ENCODE results near the gene EMX1.

The EMX1 gene

DNA sequence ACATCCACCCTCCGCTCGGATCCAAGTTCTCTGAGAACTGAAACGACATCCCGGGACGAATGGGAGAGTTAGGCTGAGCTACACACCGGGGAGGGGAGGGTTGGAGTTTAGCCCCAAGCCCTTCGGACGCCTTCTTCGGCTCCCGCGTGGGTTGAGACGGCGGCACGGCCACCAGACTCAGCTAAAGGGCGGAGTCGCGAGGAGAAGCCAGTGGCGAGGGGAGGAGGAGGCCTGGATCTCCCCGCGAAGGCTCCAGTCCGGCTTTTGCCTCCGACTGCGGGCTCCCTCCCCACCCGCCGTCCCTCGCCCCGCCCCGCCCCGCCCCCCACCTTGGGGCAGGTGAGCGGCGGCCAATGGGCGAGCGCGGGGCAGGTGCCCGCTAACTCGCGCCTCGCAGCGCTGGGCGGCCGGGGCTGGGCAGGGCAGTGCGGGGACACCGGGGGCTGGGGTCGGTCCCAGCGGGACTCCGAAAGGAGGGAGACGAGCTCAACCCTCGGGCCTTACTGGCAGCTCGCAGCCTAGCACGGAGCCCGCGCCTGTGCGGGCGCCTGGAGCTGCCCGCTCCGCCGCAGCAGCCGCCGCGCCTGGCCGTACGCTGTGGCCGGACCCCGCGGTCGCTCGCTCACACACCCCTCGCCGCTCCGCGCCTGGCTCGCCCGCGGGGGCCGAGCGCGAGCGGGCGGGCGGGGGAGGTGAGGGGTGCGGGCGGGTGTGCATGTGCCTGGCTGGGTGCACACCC is at the start of gene EMX1:
TSS of gene EMX1 (plus strand) at position 382 of the 739 bp plus-strand sequence. CDS start at position 716, 334 bp downstream.
- peak; percentile 52 for DNase-seq (ENCODE audit: low spot score)

DNA sequence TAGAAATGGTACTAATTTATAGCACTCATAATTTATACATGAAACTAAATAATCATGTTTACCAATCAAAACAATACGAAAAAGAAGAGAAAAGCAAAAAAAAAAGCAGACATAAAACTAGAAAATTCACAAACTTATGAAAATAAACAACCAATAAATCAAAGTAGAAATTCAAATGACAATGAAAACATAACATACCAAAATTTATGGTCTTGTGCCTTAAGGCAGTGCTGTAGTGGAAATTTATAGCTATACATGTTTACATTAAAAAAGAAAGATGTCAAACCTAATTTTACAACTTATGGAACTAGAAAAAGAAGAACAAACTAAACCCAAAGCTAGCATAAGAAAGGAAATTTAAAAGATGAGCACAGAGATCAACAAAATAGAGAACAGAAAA is 46.3 kb upstream of the EMX1 start:
- DNase-seq (ENCODE audit: low spot score) = no peak

DNA sequence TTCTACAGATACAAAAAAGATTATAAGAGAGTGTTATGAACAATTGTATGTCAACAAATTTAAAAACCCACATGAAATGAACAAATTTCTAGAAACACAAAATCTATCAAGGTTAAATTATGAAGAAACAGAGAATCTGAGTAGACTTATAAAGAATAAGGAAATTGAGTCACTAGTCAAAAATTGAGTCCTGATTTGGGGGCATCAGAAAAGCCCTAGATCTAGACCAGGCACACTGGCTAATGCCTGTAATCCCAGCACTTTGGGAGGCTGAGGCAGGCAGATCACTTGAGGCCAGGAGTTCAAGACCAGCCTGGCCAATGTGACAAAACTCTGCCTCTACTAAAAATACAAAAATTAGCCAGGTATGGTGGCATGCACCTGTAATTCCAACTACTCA is 45.4 kb upstream of the EMX1 start:
- DNase-seq (ENCODE audit: low spot score) = no peak

DNA sequence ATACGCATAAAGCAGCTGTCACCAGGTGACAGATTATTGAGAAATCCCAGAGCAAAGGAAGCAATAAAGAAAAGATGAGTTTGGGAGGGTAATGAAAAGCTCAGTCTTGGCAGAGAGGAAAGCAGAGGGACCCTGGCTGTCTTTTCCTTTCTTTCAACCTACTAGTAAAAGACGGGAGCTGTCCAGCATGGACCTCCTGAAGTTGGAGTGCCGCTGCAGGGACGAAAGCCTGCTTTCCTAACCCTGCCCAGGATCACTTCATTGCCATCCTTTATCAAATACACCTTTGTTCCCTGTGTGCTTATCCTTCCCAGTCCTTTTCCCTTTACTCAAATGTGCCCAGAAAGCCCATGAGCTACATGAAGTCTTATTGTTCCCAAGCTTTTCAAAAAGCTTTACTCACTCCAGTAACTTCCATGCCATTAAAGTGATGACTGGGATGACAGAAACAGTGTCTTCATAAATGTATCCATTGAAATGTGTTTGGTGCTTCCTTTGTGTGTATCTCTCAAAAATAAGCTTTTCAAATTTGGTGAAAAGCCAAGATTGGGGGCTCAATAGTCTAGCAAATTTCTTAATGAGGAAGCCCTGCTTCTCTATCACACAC is 33.9 kb upstream of the EMX1 start:
- DNase-seq (ENCODE audit: low spot score) = peak; percentile 65

DNA sequence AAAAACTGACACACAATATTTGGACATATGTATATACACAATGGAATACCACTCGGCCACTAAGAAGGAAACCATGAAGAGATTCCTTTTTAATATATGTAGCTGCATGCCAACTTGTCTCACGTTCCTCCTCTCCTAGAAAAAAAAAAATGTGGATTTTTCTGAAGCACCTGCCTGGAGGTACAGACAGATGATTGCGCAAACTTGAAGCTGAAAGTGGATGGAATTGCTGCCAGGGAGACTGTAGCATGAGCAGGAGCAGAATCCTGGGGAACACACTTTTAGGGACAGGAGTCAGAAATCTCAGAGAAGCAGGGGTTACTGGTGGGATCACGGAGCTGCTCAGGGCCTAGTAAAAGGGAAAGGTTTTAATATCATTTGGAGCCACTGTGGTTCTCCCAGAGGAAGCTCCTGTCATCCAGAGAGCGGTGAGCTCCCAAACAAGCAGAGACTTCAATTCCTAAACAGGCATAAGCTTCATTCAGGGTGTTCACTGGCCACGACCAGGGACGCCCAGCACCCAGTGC is 30.8 kb upstream of the EMX1 start:
- no peak for DNase-seq (ENCODE audit: low spot score)

DNA sequence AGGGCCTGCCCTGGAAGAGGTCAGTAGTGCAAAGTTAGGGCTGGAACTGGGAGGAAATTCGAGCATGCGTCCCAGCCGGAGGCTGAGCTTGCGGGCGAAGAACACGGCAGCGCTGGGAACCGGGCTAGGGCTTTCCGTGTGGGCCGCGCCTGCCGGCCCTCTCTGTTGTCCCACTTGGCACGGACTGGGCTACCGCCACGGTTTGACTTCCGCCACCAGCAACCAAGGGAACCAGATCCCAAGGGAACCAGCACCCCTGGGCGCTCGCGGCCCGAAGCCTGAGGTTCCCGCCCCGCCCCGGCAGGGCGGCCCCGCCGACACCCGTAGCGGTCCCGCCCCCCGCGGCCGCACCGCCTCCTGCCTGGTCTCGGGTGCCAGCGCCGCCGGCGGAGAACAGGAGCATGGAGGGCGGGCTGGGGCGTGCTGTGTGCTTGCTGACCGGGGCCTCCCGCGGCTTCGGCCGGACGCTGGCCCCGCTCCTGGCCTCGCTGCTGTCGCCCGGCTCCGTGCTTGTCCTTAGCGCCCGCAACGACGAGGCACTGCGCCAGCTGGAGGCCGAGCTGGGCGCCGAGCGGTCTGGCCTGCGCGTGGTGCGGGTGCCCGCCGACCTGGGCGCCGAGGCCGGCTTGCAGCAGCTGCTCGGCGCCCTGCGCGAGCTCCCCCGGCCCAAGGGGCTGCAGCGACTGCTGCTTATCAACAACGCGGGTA is 30.1 kb upstream of the EMX1 start, which contains the start of gene SPR:
TSS of gene SPR (plus strand) at position 377 of the 708 bp plus-strand sequence. CDS start at position 402, 25 bp downstream.
- DNase-seq (ENCODE audit: low spot score) = peak; percentile 90

DNA sequence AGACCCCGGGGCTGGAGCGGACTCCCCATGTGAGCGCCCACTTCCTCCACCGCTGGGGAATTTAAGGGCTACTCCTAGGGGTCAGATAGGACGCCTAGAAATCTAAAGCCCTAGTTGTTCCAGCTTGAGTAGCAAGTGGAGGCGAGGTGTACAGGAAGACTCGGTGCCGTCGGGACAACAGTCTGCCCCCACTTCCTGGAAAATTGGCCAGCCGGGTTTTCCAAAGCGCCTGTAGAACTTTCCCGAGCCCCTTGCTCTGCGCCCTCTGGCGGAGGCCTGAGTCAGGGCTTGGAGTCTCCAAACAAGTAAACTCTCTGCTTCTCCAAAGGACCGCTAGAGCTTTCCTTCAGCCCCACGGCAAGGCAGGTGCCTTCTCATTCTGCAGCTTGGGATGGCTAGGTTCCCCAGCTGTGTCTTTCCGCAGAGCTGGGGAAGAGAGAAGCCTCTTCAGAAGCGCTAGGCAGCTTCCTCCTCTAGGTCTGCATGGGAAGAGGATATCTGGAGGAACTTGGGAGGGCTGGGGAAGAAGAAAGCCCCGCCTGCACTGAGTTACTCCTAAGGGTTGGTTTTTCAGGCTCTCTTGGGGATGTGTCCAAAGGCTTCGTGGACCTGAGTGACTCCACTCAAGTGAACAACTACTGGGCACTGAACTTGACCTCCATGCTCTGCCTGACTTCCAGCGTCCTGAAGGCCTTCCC is 29.4 kb upstream of the EMX1 start:
- DNase-seq (ENCODE audit: low spot score) = peak; percentile 92

DNA sequence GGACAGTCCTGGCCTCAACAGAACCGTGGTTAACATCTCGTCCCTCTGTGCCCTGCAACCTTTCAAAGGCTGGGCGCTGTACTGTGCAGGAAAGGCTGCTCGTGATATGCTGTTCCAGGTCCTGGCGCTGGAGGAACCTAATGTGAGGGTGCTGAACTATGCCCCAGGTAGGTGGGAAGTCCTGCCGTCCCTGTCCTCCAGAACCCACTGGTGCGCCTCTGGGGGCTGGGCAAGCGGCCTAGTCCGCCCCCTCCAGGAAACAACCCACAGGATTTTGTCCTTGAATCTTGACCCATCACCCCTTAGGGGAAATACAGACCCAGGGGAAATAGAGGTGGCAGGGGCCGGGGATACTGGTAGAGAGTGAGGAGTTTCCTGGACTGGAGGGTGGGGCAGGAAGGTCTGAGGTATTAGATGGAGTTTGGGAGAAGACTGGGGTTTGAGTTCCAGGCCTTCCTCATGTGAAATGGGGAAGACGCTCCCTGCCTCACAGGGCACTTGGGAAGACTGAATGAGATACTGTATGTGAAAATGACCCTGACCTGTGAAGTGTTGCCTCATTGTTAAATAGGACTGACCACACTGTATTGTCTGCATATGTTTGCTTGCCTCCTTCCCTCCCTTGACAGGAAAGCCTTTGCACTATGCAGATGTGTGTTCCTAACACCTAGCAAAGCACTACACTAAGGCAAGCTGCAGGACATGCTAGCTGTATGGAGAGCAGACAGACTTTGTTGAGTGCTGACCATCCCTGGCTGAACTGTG is 28.7 kb upstream of the EMX1 start:
- no peak for DNase-seq (ENCODE audit: low spot score)

DNA sequence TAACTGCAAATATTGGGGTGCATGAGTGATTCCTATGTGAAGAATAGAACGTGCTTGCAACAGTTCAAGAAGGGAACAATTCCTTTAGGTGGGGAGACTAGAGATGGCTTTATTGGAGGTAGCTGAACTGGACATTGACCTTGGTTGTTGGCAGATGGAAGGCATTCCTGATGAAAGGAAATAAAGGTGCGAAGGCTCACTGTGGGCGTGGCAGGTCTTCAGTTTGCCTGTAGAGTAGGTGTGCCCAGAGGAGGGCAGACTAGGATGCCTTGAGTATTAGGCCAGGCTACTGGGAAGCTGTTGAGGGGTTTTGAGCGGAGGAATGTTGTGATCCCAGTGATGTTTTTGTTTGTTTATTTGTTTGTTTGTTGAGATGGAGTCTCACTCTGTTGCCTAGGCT is 27.3 kb upstream of the EMX1 start:
- no peak for DNase-seq (ENCODE audit: low spot score)

DNA sequence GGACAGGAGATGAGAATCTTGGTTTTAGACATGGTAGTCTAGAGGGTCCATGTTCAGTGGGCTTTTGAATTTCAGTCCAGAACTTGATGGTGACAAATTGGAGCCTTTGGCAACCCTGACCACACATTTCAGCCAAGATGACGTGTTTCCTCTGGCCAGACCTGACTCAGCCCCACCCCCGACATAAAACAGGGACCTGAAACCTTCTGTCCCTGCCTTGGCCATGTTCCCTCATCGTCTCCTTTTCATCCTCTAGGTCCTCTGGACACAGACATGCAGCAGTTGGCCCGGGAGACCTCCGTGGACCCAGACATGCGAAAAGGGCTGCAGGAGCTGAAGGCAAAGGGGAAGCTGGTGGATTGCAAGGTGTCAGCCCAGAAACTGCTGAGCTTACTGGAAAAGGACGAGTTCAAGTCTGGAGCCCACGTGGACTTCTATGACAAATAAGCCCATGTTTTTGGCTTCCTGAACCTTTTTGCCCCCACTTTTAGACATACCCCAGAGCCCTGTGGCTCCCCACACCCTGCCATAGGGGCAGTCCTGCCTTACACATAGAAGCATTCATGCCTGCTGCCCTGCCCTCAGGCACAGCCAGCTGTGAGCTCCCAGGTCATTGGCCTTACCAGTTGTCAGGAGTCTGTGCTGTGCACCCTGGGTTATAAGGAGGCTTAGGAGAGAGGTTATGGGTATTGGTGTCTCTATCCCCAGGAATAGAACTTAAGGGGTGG is 26.1 kb upstream of the EMX1 start:
- DNase-seq (ENCODE audit: low spot score) = no peak

DNA sequence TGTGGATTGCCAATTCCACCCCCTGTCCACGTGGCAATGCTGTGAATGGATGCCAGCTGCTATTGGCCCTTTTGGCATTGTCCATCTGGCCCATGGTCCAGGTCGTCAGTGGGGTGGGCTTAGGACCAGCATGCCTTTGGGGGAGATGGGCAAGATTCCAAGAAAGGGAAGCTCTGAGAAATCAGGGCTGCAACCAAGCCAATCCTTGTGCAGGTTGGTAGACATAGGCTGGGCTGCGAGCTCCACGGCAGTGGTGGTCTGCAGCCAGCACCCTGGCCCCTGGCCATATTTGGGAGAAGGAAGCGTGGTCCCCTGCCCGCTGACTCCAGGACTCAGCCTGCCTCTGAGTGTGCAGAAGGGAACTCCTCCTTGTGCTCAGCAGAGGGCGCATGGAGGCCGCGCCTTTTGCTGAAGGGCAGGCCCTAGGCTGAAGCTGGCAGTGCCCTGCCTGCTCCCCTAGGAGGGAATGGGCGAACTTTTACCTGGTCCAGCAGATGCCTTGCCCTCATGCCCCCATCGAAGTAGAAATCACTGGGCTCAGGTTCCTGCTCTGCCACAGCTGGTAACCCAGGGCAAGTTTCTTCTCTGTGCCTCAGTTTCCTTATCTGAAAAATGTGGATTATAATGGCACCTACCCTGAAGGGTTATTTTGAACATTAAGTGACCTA is 24.7 kb upstream of the EMX1 start:
- DNase-seq (ENCODE audit: low spot score) = peak; percentile 90

DNA sequence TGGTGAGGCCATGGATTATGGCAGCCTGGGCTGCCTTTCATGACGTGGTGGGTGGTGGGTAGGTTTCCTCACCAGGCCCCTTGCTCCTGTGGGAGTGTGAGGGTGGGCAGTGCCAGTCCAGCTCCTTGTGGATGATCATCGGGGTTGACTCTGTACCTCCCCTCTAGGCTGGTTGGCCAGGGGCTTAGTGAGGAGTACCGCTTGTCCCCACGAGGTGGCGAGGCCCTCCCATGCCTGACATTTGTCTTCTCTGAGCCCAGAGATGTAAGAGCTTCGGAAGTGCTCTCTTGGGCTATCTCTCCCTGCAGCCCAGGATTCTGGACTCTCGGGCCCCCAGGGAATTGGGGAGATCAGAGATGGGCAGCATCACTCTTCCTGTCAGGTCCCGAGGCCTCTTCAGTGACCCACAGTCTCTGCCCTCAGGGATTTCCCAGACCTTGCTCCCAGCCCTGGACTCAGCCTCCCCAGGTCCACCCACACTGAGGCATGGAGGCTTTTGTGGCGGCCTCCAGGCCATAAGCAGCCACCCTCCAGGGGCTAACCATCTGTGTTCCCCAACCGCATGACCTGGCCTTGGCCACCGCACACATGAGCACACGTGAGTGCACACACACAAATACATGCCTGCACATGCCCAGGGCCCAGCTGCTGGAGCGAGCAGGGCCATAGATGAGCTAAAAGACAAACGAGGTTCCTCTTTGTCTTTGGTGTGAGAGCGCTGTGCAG is 23.6 kb upstream of the EMX1 start:
- DNase-seq (ENCODE audit: low spot score) = peak; percentile 76

DNA sequence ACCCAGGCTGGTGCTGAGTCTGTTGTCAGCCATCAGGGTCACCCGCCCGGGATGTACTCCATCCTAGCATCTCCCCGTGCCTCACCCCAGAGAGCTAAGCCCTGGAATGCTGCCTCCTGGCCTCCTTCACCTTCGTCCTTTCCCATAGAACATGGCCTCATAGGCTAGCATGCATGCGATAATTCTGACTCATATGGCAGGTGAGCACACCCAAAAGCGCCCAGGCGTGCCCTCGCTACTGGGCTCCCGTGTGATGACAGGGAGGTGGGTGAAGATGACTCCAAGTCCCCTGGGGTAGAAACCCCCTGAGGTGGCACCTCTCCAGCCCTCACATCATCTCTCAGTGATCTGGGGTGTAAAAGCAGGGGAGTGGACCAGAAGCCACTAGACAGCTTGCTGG is 22.8 kb upstream of the EMX1 start:
- DNase-seq (ENCODE audit: low spot score) = no peak

DNA sequence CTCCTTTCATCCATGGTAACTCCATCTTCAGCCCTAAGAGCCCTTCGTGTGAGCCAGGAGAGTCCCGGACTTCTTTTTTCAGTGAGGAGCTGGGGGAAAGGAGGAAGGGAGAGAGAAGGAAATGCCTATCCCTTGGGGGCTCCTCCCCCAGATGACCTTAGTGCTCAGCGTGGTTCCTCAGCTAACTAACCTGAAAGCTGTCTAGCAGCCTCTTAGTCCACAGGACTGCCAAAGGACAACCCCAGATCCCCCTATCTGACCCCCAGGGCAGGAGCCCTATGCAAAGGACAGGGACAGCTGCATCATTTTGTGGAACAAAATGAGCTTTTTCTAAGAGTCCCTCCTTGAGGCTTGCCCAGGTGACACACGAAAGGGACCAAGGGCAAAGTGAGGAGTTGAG is 22.2 kb upstream of the EMX1 start:
- DNase-seq (ENCODE audit: low spot score) = no peak

DNA sequence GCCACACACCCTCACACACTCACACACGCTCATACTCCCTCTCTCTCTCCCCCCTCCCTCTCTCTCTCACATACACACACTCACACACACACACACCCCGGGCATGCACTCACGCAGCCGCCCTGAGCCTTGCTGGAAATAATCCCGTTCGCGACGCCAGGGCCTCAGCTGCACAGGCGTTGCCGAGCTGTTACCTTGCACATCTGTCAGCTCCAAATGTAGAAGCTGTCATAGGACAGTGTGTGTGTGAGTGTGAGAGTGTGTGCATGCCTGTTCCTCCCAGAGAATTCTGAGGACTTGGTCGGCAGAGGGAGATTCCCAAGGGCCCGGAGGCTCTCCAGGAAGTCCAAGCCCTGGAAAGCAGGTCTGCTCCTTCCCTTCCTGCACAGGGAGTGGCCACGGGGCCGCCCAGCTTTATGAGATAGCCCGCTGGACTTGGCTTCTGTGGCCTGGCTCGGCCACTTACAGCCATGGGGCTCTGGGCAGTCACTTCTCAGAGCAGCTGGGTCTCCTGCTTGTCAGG is 21.5 kb upstream of the EMX1 start:
- DNase-seq (ENCODE audit: low spot score) = peak; percentile 40

DNA sequence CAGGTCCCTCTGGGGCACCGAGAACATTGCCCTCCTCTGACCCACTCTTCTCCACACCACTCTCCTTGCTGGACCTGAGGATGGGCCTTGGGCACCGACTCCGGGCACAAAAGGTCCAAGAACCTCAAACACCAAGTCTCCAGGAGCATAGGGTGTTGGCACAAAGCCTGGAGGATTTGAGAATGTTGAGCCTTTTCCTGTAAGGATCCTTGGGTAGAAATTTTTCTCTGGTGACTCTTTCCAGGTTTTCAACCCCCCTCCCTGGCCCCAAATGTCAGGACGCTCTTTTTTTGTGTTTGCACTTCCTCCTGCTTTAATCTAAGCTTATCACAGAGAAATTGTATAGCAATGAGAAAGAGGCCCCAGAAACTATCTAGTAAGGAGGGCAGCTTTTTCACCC is 20.9 kb upstream of the EMX1 start:
- DNase-seq (ENCODE audit: low spot score) = no peak

DNA sequence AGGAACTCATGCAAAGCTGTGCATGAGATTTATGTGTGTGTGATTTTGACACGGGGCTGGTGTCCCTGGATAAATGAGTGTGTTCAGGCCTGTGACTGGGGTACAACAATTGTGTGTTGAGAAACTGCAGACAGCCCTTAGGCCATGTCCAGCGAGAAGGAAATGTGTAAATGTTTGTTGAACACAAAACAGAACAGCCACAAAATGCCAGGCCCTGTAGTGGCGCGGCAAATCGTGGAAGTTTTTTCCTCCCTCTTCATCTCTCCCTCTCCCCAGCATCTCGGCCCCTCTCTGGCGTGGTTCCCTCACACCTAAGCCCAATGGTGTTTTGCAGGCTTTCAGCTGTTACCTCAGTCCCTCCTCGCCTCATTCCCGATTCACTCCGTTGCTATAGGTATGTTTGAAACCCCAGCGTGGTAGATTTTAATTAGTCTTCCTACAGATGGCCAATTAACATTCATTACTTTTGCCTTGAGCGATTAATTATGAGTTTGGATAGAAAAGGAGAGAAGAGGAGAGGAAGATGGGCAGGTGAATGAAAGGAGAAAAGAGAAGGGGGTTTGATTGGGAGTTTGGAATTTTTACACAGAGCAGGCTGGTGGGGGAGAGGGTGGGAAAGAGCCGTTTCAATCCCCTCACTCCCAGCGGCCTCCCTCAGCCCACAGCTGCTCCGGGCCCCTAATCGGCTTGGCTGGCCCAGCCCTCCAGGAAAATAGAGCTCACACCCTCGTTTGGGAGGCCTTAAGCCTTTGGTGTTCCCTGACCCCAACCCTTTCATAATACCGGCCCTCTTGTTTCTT is 19.3 kb upstream of the EMX1 start:
- no peak for DNase-seq (ENCODE audit: low spot score)

DNA sequence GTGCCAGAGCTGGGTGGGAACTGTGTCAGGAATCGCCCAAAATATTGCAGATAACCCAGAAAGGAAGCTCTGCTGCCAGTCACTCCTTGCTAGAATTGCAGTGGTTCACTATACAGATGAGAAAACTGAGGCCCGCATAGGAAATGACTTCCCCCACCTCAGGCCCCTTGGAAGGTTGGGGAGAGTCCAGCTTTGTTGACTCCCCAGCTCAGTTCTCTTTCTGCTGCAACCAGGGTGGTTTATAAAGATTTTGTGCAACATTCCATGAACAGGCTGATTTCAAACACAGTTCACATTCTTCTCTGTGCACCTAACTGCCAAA is 18.8 kb upstream of the EMX1 start:
- no peak for DNase-seq (ENCODE audit: low spot score)

Data from AG20443 (cell line).